Right ventricle myocardium superior (tissue), 1 donor: ENCODE measurements around the gene UPK3BL2. TPM values are rescaled to one million over a fixed set of nuclear protein-coding genes. Genes with fewer than 3 reads are reported as not detected.
"Not testable (repeated sequence)": the region's sequence is repeated elsewhere in the genome, so short reads cannot be mapped to it uniquely, and the experiment has no call there.

ENCODE experiments used
- ATAC-seq: fragments of 200-7000 bp; cut with Tn5 transposase; one replicate; pipeline ENCODE4 v1.9.1; 2020; ENCODE audit warnings: mild to moderate bottlenecking; ENCODE audit not compliant: poor library complexity
- DNase-seq: peaks from one replicate; pipeline ENCODE4 v3.0.0-alpha.2; 2020
- intact Hi-C: fragments of 100-400 bp; cut with DNase I; formaldehyde crosslinking; loops from one replicate; pipeline ENCODE4 v1.11.2; 2022
- total RNA-seq: library from RNA; stranded (reverse); fragmentation: NEBNext Ultra II Directional; extraction: Animal tissue kit (Norgen Biotek cat#: 25700); gene quantifications from one replicate; pipeline ENCODE4 v1.2.1, GENCODE V29; 2021
- donor health status: DM: no; HTN: yes; CAD: no; lungs with severe emphysema.

Gene UPK3BL2
- total RNA-seq, 1 donor from 2014 or later = 4.4 TPM

DNA sequence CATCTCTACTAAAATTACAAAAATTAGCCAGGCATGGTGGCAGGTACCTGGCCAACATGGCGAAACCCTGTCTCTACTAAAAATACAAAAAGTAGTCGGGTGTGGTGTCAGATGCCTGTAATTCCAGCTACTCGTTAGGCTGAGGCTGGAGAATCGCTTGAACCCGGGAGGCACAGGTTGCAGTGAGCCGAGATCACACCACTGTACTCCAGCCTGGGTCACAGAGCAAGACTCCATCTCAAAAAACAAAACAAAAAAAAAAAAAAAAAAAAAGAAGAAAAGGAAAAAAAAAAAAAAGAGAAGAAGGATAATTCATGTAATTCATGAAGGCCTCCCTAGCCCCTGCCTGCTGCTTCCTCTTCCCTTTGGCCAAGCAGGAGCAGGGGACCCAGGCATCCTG is 2.9 kb downstream of the UPK3BL2 start:
- ATAC-seq, DNase-seq, intact Hi-C loops: not testable (repeated sequence)

DNA sequence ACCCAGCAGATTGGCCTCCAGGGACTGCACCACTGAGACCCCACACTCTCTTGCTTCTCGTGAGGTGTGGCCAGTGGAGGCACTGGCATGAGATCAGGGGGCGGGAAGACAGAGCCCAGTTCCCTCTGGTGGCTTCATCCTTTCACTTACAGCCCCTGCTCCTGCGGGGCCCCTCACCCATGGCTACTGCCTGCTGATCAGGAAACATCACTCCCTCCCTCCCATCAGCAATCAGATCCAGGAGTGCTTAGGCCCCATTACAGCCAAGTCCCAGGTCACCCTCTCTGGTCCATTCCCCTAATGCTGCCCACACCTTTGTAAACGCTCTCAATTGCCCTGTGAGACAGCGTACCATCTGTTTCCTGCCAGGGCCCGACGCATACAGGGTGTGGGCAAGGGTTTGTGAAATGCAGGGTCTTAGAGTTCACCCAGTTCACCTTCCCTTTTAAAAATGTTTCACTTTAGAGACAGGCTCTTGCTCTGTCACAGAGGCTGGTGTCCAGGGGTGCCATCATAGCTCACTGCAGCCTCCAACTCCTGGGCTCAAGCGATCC is 8.4 kb downstream of the UPK3BL2 start:
- ATAC-seq, DNase-seq, intact Hi-C loops: not testable (repeated sequence)

DNA sequence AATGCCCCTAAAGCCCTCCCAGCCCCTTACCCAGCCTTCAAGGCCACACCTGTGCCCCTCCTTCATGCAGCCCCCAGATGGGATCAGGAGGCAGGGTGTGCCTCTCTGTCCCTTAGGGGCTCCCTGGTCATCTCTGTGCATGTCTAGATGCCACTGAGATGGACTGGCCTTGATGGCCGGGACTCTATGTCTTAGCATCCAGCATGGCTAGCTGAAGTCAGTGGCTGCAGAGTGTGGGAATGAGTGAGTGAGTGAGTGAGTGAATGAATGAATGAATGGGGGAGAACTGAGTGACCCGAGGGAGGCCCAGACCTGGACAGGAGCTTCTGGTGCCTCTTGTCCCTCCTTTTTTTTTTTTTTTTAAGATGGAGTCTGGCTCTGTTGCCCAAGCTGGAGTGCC is 11.4 kb downstream of the UPK3BL2 start:
- ATAC-seq, DNase-seq, intact Hi-C loops: not testable (repeated sequence)

DNA sequence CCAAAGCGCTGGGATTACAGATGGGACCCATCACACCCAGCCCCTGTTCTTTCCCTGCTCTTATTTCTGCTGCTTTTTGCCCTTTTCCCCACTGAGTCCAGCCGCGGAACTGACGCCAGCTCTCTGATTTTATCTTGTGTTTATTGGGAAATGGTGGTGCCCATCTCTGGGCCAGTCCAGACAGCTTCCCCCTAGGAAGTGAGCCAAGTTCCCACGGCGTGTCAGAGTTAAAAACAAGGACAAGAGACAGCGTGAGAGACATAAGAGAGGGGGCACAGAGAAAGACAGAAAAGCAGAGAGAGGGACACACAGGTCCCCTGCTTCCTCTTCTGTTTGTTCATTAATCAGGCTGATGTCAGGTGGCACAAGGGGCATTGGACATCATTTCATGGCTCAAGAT is 11.9 kb downstream of the UPK3BL2 start:
- DNase-seq = peak; percentile 42
- intact Hi-C loops, ATAC-seq: not testable (repeated sequence)

DNA sequence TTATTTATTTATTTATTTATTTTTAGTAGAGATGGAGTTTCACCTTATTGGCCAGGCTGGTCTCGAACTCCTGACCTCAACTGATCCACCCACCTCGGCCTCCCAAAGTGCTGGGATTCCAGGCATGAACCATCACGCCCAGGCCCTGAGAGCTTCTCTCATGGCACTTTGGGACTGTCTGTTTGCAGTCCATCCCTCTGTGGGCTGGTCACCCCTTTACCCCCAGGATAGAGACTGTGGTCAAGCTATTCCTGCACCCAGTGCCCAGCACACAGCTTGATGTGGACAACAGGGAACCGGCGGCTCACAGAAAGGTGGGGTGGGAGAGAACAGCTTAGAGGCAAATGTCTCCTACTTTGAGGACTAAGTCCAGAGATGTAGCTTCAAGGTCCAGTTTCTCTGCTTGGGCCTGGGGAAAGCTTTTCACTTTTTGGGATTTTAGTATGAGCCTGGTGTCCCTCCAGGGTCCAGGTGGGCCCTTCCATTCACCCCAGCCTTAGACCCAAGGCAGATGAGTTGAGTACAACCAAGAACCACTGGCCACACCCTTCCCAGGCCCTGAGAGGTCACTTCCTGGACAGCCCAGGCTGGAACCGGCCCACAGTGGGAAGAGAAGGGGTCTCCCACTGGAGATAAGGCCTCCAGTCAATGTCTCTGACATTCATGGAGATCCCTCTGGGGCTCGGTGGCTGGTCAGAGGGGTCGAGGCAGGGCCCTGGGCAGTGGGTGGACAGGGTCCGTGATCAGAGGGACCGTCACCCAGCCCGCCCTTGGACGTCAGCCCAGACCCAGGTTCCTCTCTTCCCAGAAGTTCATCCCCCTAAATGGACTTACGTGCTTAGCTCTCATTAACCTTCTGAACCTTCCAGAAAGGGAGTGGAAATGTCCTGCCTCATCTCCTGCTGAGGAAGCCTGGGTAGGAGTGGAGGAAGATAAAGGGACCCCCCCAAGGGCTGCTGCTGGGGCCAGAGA is 15.4 kb downstream of the UPK3BL2 start:
- peak; percentile 8 for ATAC-seq
- intact Hi-C loops, DNase-seq: not testable (repeated sequence)

DNA sequence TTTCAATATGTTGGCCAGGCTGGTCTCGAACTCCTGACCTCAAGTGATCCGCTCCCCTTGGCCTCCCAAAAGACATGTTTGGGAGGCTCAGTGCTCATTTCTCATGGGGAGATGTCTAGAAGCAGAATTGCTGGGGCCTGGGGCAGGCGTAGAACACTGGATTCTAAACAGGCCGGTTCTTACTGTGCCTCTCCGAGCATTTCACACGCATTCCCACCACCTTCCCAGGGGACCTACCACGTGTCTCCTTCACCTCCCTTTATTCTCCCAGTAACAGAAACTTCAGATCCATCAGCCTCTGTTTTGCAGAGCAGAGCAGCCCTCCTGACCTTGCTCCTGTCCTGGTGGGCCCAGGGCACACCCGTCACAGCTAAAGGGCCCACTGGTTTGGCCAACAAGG is 16.3 kb downstream of the UPK3BL2 start:
- DNase-seq, intact Hi-C loops: not testable (repeated sequence)
- ATAC-seq = peak; percentile 42

DNA sequence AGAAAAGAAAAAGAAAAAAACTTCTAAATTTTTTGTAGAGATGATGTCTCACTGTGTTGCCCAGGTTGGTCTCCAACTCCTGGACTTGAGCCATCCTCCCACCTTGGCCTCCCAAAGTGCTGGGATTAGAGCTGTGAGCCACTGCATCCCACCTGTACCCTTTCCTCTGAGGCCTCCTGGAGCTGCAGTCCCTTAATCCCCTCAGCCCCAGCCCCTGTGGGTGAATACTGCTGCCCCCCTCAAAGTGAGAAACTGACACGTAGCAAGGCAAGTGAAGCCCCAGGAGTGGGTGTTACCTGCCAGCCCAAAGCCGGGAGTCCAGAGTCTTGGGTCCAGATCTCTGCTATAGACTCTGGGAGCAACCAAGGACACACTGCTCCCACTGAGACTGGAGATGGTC is 18.7 kb downstream of the UPK3BL2 start:
- intact Hi-C loops = not testable (repeated sequence)
- DNase-seq (peak; percentile 17), ATAC-seq (peak; percentile 3)

DNA sequence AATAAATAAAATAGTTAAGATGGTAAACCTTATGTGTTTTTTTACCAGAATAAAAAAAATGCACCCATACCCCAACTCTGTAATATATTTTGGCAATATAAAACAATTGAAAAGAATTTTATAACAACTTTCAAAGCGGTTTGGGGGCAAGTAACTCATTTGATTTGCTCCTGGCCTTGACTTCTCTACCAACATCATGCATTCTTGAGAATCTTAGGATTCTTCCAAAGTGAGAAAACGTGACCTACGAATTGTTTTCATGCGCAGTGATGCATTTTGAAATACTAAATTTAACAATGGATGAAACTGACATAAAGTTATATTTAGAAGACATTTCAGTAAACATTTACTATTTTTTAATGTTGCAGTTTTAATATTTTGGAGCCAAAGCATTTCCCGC is 22.7 kb downstream of the UPK3BL2 start:
- DNase-seq, intact Hi-C loops, ATAC-seq: not testable (repeated sequence)

DNA sequence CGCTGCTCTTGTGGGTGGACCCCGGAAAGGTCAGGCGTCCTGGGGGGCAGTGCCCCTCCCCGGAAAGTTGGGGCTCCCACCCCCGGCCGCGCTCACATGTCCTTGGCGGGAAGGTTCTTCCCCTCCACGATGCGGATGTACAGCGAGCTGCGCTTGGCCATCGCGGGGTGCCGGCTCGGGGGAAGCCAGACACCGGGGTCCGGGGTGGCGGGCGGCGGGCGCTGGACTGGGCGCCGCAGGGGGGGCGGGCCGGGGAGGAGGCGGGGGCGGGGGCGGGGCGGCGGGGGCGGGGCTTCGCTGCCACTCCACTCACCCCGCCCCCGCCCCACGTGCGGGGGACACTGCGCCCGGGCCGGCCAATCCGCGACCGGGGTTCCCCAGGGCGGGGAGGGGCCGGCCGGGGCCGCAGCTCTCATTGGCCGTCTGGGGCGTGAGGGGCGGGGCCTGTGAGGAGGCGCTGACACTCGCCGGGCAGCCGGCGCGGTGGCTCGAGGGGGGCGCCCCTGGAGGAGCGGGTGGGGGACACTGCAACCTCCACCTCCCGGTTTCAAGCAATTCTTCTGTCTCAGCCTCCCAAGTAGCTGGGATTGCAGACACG is 25.8 kb downstream of the UPK3BL2 start, which contains the start of gene RASA4B:
Gene RASA4B, minus strand, starts transcription at position 228 of the 598 bp plus-strand sequence. Its CDS starts 67 bp downstream, at position 161.
- intact Hi-C loops = not testable (repeated sequence)
- peak; percentile 96 for ATAC-seq
- peak; percentile 39 for DNase-seq

DNA sequence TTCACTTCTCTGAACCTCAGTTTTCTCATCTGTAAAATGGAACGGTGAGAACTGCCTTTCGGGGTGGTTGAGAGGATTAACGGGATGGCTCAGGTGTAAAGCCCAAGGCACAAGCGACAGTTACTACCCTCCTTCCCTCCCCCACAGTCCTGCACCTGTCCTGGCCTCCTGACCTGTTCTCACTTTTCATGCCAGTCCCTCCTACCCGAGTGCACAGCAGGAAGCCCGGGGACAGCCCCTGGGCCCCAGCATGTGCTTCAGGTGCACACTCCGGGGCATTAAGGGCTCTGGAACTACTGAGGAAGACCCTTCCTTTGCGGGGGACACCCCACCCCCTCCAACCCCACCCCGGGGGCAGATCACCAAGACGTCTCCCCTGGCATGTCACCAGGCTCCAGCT is 26.5 kb downstream of the UPK3BL2 start:
- not testable (repeated sequence) for DNase-seq

DNA sequence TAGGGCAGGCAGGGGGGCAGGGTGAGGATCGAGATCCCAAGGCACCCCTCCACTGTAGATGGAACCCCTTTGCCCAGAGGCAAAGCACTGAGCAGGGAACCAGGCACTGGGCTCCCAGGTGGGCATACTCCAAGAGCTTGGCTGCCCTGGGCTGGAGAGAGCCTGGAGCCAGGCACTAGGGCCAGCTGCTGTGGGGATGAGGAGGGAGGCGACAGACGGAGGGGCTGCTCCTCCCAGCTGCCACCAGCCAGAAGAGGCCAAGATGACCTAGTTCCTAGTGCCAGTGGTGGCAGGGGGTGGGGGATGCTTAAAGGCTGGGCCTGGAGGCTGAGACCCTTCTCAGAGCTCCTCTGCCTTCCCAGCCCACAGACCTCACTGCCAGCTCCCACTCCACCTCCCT is 27.6 kb downstream of the UPK3BL2 start:
- ATAC-seq, intact Hi-C loops, DNase-seq: not testable (repeated sequence)

More for the DNA sequence above, 26.5 kb downstream of the UPK3BL2 start:
- intact Hi-C loops, ATAC-seq: not testable (repeated sequence)

DNA sequence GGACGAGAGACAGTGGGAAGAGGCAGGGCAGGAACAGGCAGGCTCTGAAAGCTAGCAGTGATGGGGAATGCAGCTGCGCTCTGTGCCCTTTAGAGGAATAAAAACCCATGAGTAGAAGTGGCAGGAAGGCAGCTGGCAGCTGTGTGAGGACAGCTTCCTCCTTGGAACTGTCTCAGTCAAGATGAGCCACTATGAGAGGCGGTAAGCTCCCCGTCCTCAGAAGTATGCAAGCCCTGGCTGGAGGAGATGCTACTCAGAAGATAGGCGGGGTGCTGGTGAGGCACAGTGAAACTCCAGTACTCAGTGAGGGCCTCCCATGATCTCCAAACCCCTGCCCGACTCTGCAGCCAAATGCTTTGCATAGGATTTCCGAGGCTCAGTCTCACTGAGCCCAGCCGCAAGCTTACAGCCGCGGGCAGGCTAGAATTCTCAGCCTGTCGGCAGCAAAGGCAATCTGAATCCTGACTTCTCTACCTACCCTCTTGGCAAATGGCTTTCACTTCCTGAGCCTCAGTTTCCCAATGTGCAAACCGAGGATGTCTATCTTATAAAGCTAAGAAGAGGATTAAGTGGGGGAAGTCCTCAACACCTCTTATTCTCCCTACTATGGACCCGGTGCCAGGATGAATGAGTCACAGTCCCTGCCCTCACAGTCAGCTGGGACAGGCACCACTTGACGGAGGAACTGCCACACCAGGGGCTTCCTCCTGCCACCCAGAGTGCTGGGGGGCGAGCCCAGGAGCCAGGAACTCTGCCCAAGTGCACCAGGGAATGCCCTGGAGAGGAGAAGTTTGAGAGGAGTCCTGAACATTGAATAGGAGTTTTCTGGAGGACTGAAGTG is 28.4 kb downstream of the UPK3BL2 start:
- intact Hi-C loops, ATAC-seq: not testable (repeated sequence)
- DNase-seq = peak; percentile 17

DNA sequence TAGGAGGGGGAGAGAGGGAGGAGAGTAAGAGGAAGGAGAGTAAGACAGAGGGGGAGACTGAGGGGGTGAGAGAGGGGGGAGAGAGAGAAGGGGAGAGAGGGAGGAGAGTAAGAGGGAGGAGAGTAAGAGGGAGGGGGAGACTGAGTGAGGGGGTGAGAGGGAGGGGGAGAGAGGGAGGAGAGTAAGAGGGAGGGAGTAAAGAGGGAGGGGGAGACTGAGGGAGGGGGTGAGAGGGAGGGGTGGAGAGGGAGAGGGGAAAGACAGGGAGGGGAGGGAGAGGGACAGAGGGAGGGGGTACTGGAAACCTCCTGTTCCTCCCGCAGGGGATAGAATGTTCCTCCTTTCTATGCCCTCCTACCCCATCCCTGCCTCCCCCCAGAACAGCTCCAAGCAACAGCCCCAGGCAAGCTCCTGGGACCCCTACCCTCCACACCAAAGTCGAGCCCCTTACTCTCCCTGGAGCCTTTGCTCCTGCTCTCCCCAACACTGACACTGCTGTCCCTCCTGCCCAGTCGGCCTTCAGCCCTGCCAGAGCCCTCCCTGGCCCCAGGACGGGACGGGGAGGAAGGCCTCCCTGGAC is 30.8 kb downstream of the UPK3BL2 start:
- ATAC-seq (peak; percentile 7), DNase-seq (peak; percentile 53)
- intact Hi-C loops = not testable (repeated sequence)

DNA sequence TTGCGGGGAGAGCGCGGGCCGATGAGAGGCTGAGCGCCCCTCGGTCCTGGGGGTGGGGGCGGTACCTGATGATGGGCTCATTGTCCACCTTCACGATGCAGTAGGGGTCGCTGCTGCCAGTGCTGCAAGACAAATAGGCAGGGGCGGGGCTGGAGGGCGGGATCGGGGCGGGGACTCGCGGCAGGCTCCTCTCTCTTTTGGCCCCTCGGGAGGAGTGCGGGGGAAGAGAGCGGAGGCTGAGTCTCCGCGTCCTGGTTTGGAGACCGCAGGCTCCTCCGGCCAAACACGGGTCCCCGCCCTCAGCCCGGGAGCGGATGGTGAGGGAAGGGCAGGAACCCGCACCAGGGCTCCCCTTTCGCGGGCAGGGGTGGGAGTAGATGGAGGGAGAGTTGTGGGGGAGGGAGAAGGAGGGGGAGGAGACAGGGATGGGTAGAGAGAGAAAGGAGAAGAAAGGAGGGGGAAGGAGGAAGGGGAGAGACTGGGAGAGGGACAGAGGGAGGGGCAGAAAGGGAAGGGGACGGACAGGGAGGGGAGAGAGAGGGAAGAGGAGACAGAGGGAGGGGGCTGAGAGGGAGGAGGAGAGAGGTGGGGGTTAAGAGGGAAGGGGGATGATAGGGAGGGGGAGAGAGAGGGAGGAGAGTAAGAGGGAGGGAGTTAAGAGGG is 31.5 kb downstream of the UPK3BL2 start:
- intact Hi-C loops, DNase-seq: not testable (repeated sequence)
- peak; percentile 76 for ATAC-seq

DNA sequence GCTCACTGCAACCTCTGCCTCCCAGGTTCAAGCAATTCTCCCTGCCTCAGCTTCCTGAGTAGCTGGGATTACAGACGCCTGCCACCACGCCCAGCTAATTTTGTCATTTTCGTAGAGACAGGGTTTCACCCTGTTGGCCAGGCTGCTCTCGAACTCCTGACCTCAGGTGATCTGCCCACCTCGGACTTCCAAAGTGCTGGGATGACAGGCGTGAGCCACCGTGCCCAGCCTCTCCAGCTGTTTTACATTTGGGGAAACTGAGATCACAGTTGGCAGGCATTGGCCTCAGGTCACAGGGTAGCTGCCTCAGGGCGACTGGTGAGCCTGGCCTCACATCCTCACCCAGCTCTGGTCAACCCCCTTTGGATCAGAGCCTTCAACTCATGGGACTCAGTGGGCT is 32.9 kb downstream of the UPK3BL2 start:
- intact Hi-C loops, ATAC-seq: not testable (repeated sequence)
- peak; percentile 41 for DNase-seq

DNA sequence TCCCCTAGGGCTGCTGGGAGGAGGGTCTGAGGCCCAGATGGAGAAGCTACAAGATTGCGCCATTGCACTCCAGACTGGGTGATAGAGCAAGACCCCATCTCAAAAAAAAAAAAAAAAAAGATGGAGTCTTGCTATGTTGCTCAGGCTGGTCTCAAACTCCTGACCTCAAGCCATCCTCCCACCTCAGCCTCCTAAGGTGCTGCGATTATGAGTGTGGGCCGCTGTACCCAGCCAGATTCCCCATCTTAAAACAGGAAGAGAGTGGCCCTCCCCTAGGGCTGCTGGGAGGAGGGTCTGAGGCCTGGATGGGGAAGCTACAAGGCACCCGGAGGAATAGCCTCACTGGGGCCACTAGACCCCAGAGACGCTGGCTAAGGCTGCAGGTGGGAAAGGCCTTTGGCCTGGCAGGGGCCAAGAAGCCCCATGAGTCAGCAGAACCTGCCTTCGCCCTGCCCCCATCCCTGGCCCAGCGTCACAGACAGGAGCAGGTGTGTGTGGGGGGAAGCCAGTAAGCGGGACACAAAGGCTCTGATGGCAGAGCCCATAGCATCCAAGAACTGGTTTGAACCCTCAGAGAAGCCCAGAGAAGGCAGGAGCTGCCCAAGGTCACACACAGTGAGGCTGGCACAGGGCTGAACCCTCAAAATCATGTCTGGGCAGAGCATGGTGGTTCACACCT is 35.9 kb downstream of the UPK3BL2 start:
- intact Hi-C loops = not testable (repeated sequence)
- DNase-seq = peak; percentile 38

More for the DNA sequence above, 35.9 kb downstream of the UPK3BL2 start:
- not testable (repeated sequence) for ATAC-seq
